GM18858 (cell line): Measurements from ENCODE around the gene GPR39.

Experiments used
- ATAC-seq: cut with Tn5 transposase; IDR thresholded peaks from one replicate; pipeline ENCODE4 v1.9.1; 2021; ENCODE audit not compliant: unreplicated experiment

Gene GPR39

GRCh38 chr2:132560562-132560961, 144.0 kb downstream of the GPR39 start:
- ATAC-seq = no peak

- no peak for ATAC-seq
Measured at GRCh38 chr2:132562245-132562644, 145.6 kb downstream of the GPR39 start.

GRCh38 chr2:132564065-132564464, 147.5 kb downstream of the GPR39 start:
- no peak for ATAC-seq

- ATAC-seq = no peak
Measured at GRCh38 chr2:132566379-132566778, 149.8 kb downstream of the GPR39 start.

GRCh38 chr2:132567682-132568081, 151.1 kb downstream of the GPR39 start:
- ATAC-seq = no peak

GRCh38 chr2:132568656-132569055, 152.1 kb downstream of the GPR39 start:
- no peak for ATAC-seq

GRCh38 chr2:132573444-132574007, 156.9 kb downstream of the GPR39 start:
- no peak for ATAC-seq

GRCh38 chr2:132577686-132578085, 161.1 kb downstream of the GPR39 start:
- no peak for ATAC-seq

GRCh38 chr2:132581591-132581990, 165.0 kb downstream of the GPR39 start:
- ATAC-seq = no peak

GRCh38 chr2:132581991-132582738, 165.6 kb downstream of the GPR39 start:
- no peak for ATAC-seq

GRCh38 chr2:132583666-132584360, 167.2 kb downstream of the GPR39 start:
- ATAC-seq = no peak

- no peak for ATAC-seq
Measured at GRCh38 chr2:132584976-132585817, 168.6 kb downstream of the GPR39 start.

GRCh38 chr2:132586101-132586511, 169.5 kb downstream of the GPR39 start:
- no peak for ATAC-seq

GRCh38 chr2:132586835-132587234, 170.2 kb downstream of the GPR39 start:
- no peak for ATAC-seq

GRCh38 chr2:132588576-132588975, 172.0 kb downstream of the GPR39 start:
- no peak for ATAC-seq

- no peak for ATAC-seq
Measured at GRCh38 chr2:132589111-132589830, 172.7 kb downstream of the GPR39 start.

- ATAC-seq = no peak
Measured at GRCh38 chr2:132589966-132590365, 173.4 kb downstream of the GPR39 start.

- no peak for ATAC-seq
Measured at GRCh38 chr2:132593171-132593570, 176.6 kb downstream of the GPR39 start.

GRCh38 chr2:132595186-132595585, 178.6 kb downstream of the GPR39 start:
- ATAC-seq = no peak

GRCh38 chr2:132595693-132596092, 179.1 kb downstream of the GPR39 start:
- no peak for ATAC-seq

- no peak for ATAC-seq
Measured at GRCh38 chr2:132597166-132597565, 180.6 kb downstream of the GPR39 start.
